Lower leg skin (tissue), 3 donors: ENCODE data around the gene REEP6.

Experiments
- CTCF ChIP-seq, 3 donors: fragments of 450-650 bp; IDR thresholded peaks; one replicate each; pipeline ENCODE4 v1.5.1; 2016; ENCODE audit warnings: antibody characterized with exemption in 3 of 3, mild to moderate bottlenecking in 3 of 3, moderate library complexity in 2 of 3
- POLR2A ChIP-seq, 2 donors: fragments of 450-650 bp; IDR thresholded peaks; one replicate each; pipeline ENCODE4 v1.6.1; 2016 to 2017; ENCODE audit warnings: antibody characterized with exemption in 2 of 2, mild to moderate bottlenecking in 1 of 2, moderate library complexity in 1 of 2

GRCh38 chr19:1473085-1473851 lies 17.7 kb upstream of the REEP6 start:
- TF ChIP-seq CTCF (IDR thresholded peaks at IDR 0.05) (no peak), POLR2A (IDR thresholded peaks at IDR 0.05) (no peak)
